Measurements from ENCODE around the gene DLGAP1. TPM values are rescaled to one million over a fixed set of nuclear protein-coding genes. Genes with fewer than 3 reads are reported as not detected.

DLGAP1 gene
- total and polyA plus RNA-seq, 2 of the 13 experiments (the other 11 are each of a cell fraction or from before 2014, with no cell fraction given) = 0.01 TPM; not detected in 1

DNA sequence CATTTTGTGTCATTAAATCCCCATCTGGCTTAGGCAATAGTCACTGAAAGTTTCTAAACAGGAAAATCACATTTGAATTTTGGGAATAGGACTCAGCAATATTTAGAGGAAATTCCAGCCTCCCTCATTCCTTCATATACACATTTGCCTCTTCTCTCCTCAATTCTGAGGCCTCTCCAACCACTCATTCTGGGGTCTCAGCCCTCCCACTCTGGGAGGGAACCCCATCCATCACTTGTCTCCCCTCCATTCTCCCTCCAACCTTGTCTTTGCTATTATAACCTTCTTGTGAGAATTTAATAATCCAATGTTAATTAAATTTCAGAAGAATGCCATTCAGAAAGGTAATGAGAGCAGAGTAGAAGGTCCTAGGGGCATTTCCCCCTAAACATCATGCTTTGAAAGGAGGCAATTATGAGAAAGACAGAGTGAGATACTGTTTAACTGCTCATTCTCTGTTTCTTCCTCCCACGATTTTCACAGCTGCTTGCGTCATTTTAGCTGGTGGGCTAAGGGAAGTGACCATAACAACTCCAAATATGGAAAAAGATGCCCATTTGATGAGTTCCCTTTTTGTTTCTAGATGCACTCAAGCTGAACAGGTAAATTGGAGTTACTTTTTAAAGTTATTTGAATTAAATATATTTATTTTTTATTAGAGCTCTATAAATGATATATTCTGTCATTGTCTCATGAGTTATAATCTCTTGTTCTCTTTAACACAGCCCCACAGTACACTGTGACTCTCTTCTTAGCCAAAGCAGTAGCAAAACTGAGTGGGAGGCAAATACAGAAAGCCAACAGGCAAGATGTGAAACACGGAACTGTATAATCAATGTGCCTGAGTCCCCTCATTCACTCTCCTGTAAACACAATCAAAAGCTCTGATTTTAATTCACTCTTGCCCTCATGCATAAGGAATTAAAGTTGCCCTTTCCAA is 135.1 kb downstream of the DLGAP1 start:
- no peak overlapping the region for H3K27ac ChIP-seq (ENCODE audit: extremely low read length, insufficient read depth, low read length)
- 11% methylated on average over 3 of the region's 3 CpGs for WGBS (ENCODE audit: low lambda C conversion rate)
- H3K36me3 ChIP-seq (replicated peaks in 1 of 2; ENCODE audit: control insufficient read depth in 1 of 2, insufficient read depth in 2 of 2, low read length in 2 of 2) = no peaks in the 10 kb centered on the region
- in situ Hi-C loops (cut with HindIII; ENCODE audit: extremely low pct_ligation_motif_present, low pct_unique_long_range_greater_than_20kb) = no loop called here
- H3K4me1 ChIP-seq (ENCODE audit: insufficient read depth, low read length) = no peaks in the 10 kb centered on the region
- ChIA-PET CTCF (ENCODE audit: low intra/inter-chr PET ratio, low total read pairs) (no interaction called here), POLR2A (no interaction called here)
- H3K4me3 ChIP-seq (replicated peaks in 1 of 3; ENCODE audit: insufficient read depth in 1 of 3, low read depth in 2 of 3, low read length in 3 of 3) = no peak overlapping the region
- intact Hi-C loops (cut with micrococcal nuclease; ENCODE audit: unreplicated experiment) = loop anchor here (10.0 kb wide), 1 partner anchor 65 kb away; no protein-coding TSS in a partner anchor
- H3K9me3 ChIP-seq (ENCODE audit: low read length) = no peaks in the 10 kb centered on the region
- ATAC-seq (no peak), FAIRE-seq (no peak), DNase-seq (ENCODE audit: low spot score) (no peak)
- no peaks in the 10 kb centered on the region for H4K20me1 ChIP-seq (ENCODE audit: insufficient read depth, low read length)
- no peaks in the 10 kb centered on the region; a peak in 1 of 5 replicates for H3K27me3 ChIP-seq (ENCODE audit: control insufficient read depth in 1 of 2, insufficient read depth in 2 of 2, low read length in 2 of 2)
- no peak overlapping the region for H3K4me2 ChIP-seq (ENCODE audit: low read depth, low read length)
- H3K79me2 ChIP-seq (ENCODE audit: insufficient read depth, low read length) = no peaks in the 10 kb centered on the region
- TF ChIP-seq, protein P1, sequence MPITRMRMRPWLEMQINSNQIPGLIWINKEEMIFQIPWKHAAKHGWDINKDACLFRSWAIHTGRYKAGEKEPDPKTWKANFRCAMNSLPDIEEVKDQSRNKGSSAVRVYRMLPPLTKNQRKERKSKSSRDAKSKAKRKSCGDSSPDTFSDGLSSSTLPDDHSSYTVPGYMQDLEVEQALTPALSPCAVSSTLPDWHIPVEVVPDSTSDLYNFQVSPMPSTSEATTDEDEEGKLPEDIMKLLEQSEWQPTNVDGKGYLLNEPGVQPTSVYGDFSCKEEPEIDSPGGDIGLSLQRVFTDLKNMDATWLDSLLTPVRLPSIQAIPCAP (CRISPR knock-in tag; IDR thresholded peaks at IDR 0.05; ENCODE audit: low read depth) = no peak
- no peak overlapping the region for H3K9ac ChIP-seq (ENCODE audit: insufficient read depth, low read depth, low read length)
- BruUV-seq (replicated peaks) = no TSS peak
- H2AFZ ChIP-seq (ENCODE audit: low read length) = no peak overlapping the region

DNA sequence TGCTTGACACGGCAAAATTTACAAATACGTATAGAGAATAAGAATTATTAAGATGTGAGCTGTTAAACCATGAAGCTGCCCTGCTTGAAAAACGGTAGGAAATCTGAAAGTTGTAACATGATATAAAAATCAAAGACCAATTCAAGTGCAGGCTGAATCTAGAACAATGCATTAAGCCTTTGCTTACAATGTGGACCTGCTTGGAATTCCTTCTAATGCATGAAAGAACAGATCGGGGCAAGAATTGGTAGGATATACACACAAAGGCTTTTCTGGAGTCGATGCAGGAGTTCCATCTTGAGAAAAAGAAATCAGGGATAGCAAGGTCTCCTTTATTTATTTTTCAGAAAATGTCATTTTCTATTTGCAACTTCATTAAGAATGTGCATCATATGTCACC is 136.8 kb downstream of the DLGAP1 start:
- no peaks in the 10 kb centered on the region for H3K4me1 ChIP-seq (ENCODE audit: insufficient read depth, low read length)
- H2AFZ ChIP-seq (ENCODE audit: low read length) = no peak overlapping the region
- no peak overlapping the region for H3K9ac ChIP-seq (ENCODE audit: insufficient read depth, low read depth, low read length)
- H3K79me2 ChIP-seq (ENCODE audit: insufficient read depth, low read length) = no peaks in the 10 kb centered on the region
- BruUV-seq (replicated peaks) = no TSS peak
- DNase-seq (ENCODE audit: low spot score) (no peak), FAIRE-seq (no peak), ATAC-seq (no peak)
- 7% methylated on average over 5 of the region's 5 CpGs for WGBS (ENCODE audit: low lambda C conversion rate)
- in situ Hi-C loops (cut with HindIII; ENCODE audit: extremely low pct_ligation_motif_present, low pct_unique_long_range_greater_than_20kb) (no loop called here), intact Hi-C loops (cut with micrococcal nuclease; ENCODE audit: unreplicated experiment) (no loop called here)
- H3K9me3 ChIP-seq (ENCODE audit: low read length) = no peaks in the 10 kb centered on the region
- no peak for TF ChIP-seq ZNF383 (CRISPR knock-in tag; IDR thresholded peaks at IDR 0.05; ENCODE audit: borderline replicate concordance)
- TF ChIP-seq, protein P2, sequence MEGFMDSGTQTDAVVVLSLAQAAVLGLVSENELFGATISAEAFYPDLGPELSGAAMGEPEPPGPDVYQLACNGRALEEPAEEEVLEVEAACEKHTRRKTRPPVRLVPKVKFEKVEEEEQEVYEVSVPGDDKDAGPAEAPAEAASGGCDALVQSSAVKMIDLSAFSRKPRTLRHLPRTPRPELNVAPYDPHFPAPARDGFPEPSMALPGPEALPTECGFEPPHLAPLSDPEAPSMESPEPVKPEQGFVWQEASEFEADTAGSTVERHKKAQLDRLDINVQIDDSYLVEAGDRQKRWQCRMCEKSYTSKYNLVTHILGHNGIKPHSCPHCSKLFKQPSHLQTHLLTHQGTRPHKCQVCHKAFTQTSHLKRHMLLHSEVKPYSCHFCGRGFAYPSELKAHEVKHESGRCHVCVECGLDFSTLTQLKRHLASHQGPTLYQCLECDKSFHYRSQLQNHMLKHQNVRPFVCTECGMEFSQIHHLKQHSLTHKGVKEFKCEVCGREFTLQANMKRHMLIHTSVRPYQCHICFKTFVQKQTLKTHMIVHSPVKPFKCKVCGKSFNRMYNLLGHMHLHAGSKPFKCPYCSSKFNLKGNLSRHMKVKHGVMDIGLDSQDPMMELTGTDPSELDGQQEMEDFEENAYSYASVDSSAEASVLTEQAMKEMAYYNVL (CRISPR knock-in tag; IDR thresholded peaks at IDR 0.05; ENCODE audit: borderline replicate concordance) = no peak
- ChIA-PET CTCF (ENCODE audit: low intra/inter-chr PET ratio, low total read pairs) (no interaction called here), POLR2A (no interaction called here)
- no peak overlapping the region for H3K27ac ChIP-seq (ENCODE audit: extremely low read length, insufficient read depth, low read length)
- no peaks in the 10 kb centered on the region for H4K20me1 ChIP-seq (ENCODE audit: insufficient read depth, low read length)
- H3K4me3 ChIP-seq (replicated peaks in 1 of 3; ENCODE audit: insufficient read depth in 1 of 3, low read depth in 2 of 3, low read length in 3 of 3) = no peak overlapping the region
- no peaks in the 10 kb centered on the region; a peak in 1 of 5 replicates for H3K27me3 ChIP-seq (ENCODE audit: control insufficient read depth in 1 of 2, insufficient read depth in 2 of 2, low read length in 2 of 2)
- H3K36me3 ChIP-seq (replicated peaks in 1 of 2; ENCODE audit: control insufficient read depth in 1 of 2, insufficient read depth in 2 of 2, low read length in 2 of 2) = no peaks in the 10 kb centered on the region
- H3K4me2 ChIP-seq (ENCODE audit: low read depth, low read length) = no peak overlapping the region

Data from HepG2 (cell line).